Adrenal gland (tissue), 12 donors: Measurements from ENCODE around the gene UBXN11. TPM values are rescaled to one million over a fixed set of nuclear protein-coding genes. Genes with fewer than 3 reads are reported as not detected.

Experiments used
- DNase-seq, 7 donors: peaks; one replicate each; pipeline ENCODE4 v3.0.0-alpha.2; 2019 to 2020
- H3K27ac ChIP-seq, 5 donors: fragments of 200-600 bp; sonication (generic) in 4 of 5; 1 replicate in 3 of 5; 2 replicates in 2 of 5; pipeline versions ENCODE4 v1.5.1 to v1.8.0; 2016 to 2020; ENCODE audit warnings: mild to moderate bottlenecking in 1 of 5
- H3K27me3 ChIP-seq: fragments of 200-600 bp; 2 replicates; pipeline ENCODE4 v1.8.0; 2021
- H3K36me3 ChIP-seq, 2 donors: fragments of 200-600 bp; replicated peaks in 1 of 2; 1 replicate in 1 of 2; 2 replicates in 1 of 2; pipeline versions ENCODE4 v1.5.1 to v1.8.0; 2018 to 2022
- H3K4me1 ChIP-seq, 2 donors: fragments of 200-600 bp; replicated peaks in 1 of 2; 1 replicate in 1 of 2; 2 replicates in 1 of 2; pipeline versions ENCODE4 v1.5.1 to v1.8.0; 2018 to 2021
- H3K4me3 ChIP-seq, 4 donors: fragments of 200-600 bp; sonication (generic) in 3 of 4; one replicate each; pipeline ENCODE4 v1.5.1; 2016 to 2018
- H3K9me3 ChIP-seq, 3 donors: fragments of 200-600 bp; sonication (generic) in 1 of 3; replicated peaks in 1 of 3; 1 replicate in 2 of 3; 2 replicates in 1 of 3; pipeline versions ENCODE4 v1.5.1 to v1.8.0; 2016 to 2021
- POLR2A ChIP-seq, 2 donors: fragments of 450-650 bp; IDR thresholded peaks; one replicate each; pipeline ENCODE4 v1.6.1; 2017; ENCODE audit warnings: antibody characterized with exemption in 2 of 2, mild to moderate bottlenecking in 2 of 2, moderate library complexity in 1 of 2
- WGBS, 4 donors: extraction: QIAGEN DNeasy Blood & Tissue Kit in 2 of 4; methylation state at CpG; one replicate each; pipeline versions ENCODE4 v1.1.5 to v1.1.7; 2013 to 2017; 5-methylcytosine and 5-hydroxymethylcytosine counted together
- intact Hi-C, 2 donors: fragments of 100-400 bp; cut with DNase I; formaldehyde crosslinking; loops; one replicate each; pipeline versions ENCODE4 v1.14.1 to v1.15.0; 2022 to 2023
- polyA plus RNA-seq, 3 donors: library from polyadenylated mRNA; stranded (reverse); fragments of 200-250 nt in 2 of 3; fragments of 350-450 nt in 1 of 3; fragmentation: Illumina TruSeq in 1 of 3; extraction: RNeasy Lipid Tissue Mini Kit (QIAGEN cat#74804) in 1 of 3; gene quantifications; one replicate each; pipeline ENCODE4 v1.2.3, GENCODE V29; 2013 to 2014
- total RNA-seq, 9 donors: library from RNA; depleted of rRNA in 4 of 9; stranded (reverse); fragments of >200 nt in 4 of 9; fragments of 120-200 nt in 1 of 9; fragmentation: NEBNext Ultra II Directional in 1 of 9; extraction: Animal tissue kit (Norgen Biotek cat#: 25700) in 1 of 9; gene quantifications; one replicate each; pipeline versions ENCODE4 v1.1.0 to v1.2.4, GENCODE V29; 2013 to 2023
- TF ChIP-seq, protein P1 (sequence below), 6 experiments: fragments of 450-650 bp in 4 of 6; fragments of 200-600 bp in 2 of 6; sonication (generic) in 1 of 6; IDR thresholded peaks; 1 replicate in 5 of 6; 2 replicates in 1 of 6; pipeline versions ENCODE4 v1.5.1 to v1.8.0; 2016 to 2021; ENCODE audit warnings: antibody characterized with exemption in 6 of 6, mild to moderate bottlenecking in 2 of 6, moderate library complexity in 1 of 6
- donor health status: healthy with polysubstance abuse.
- donor health status: Bipolar disorder and iron deficiency.
- donor health status: DM: yes; HTN: yes; CAD: no.
- donor health status: DM: no; HTN: no; CAD: no.
- donor health status: DM: no; HTN: no; CAD: no.
- donor health status: DM: yes; HTN: yes; CAD: no.

UBXN11 gene
- total and polyA plus RNA-seq, 12 donors, result 5.3 to 154 (median 13.7) TPM

DNA sequence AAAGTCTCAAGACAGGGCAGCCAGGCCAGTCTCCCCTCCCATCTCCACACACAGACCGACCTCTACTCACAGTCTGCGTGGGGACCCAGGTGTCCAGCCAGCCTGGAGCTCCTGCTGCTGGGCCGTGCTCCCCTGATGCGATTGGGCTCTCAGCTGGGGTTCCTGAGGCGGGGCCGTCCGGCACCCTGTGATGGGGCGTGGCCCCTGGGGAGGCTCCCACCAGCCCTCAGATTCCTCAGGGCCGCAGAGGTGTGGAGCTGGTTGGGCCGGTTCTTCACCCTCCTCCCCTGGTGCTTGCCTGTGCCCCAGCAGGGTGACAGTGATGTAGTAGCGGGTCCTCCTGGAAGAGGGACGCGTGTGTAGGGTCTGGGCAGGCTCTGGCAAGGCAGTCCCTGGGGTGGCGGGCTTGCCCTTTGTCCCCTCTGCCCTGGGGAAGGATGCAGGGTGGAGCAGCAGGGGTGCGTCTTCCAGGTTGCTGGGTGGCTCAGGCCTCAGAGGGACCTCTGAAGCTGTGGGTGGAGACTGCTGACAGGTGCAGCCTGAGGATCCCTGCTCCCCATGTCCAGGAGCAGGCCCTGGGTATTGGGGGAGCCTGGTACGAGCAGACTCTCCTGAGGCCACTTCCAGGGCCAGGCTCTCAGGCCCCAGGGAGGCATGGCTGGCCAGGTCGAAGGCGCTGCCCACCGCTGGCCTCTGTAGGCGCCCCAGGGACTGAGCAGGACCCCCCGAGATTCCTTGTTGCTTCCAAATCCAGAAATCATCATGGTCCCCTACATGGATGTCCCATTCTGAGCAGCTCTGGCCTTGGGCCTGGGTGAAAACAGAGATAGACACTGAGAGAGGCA is 47.8 kb upstream of the UBXN11 start, which contains the start of gene CRYBG2:
Gene CRYBG2, minus strand, starts transcription at position 155 of the 845 bp plus-strand sequence. CDS start 7,473 bp downstream, outside the sequence.
- no peak for DNase-seq
- Histone ChIP-seq H3K4me1 (no peaks in the 10 kb centered on the region), H3K36me3 (no peaks in the 10 kb centered on the region), H3K4me3 (no peak within 1 kb of the TSS), H3K27me3 (peaks cover 13% of the 10 kb centered on the region), H3K9me3 (no peaks in the 10 kb centered on the region), H3K27ac (no peak within 1 kb of the TSS)
- WGBS, 4 donors, result 71 to 90% (median 84%) methylated on average over 8 to 21 of the region's 21 CpGs
- intact Hi-C loops, result no loop called here
- TF ChIP-seq, protein P1, sequence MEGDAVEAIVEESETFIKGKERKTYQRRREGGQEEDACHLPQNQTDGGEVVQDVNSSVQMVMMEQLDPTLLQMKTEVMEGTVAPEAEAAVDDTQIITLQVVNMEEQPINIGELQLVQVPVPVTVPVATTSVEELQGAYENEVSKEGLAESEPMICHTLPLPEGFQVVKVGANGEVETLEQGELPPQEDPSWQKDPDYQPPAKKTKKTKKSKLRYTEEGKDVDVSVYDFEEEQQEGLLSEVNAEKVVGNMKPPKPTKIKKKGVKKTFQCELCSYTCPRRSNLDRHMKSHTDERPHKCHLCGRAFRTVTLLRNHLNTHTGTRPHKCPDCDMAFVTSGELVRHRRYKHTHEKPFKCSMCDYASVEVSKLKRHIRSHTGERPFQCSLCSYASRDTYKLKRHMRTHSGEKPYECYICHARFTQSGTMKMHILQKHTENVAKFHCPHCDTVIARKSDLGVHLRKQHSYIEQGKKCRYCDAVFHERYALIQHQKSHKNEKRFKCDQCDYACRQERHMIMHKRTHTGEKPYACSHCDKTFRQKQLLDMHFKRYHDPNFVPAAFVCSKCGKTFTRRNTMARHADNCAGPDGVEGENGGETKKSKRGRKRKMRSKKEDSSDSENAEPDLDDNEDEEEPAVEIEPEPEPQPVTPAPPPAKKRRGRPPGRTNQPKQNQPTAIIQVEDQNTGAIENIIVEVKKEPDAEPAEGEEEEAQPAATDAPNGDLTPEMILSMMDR (IDR thresholded peaks at IDR 0.05), result no peak
- TF ChIP-seq POLR2A (IDR thresholded peaks at IDR 0.05), result no peak

DNA sequence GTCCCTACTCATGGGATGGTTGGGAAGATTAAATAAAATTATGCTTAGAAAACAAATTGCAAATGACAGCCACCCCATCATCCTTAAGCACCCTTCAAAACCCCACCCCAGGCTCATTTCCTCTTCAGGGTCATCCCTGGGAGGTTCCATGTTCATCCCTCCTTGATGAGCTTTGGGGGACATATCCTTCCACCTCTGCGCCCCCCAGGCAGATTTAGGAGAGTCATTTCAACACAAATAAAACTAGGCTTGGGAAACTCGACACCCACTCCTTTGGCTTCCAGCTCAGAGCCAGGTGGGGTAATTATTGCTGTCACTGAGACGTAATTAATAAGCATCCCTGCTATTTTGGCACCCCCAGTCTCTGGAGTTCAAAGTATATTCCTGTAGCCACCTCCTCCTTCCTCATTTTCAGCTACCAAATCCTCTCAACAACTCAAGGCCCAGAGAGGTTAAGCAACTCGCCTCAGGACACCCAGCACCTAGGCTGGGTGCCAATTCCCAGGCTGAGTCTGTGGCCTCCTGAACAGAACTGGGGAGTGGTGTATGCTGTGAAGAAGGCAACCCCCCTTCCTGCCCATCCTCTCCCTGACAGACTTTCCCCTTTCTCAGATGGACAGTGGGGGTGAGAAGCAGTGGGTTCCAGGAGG is 46.9 kb upstream of the UBXN11 start:
- Histone ChIP-seq H3K27me3 (peaks cover 6% of the 10 kb centered on the region), H3K36me3 (no peaks in the 10 kb centered on the region), H3K4me1 (no peaks in the 10 kb centered on the region), H3K27ac (no peak overlapping the region), H3K4me3 (no peak overlapping the region), H3K9me3 (no peaks in the 10 kb centered on the region)
- DNase-seq, result no peak
- whole genome bisulfite sequencing, 4 donors, result 69 to 86% (median 78%) methylated on average over 4 of the region's 4 CpGs
- no peak for TF ChIP-seq POLR2A (IDR thresholded peaks at IDR 0.05)
- TF ChIP-seq, protein P1 (IDR thresholded peaks at IDR 0.05), result no peak
- intact Hi-C loops, result no loop called here

DNA sequence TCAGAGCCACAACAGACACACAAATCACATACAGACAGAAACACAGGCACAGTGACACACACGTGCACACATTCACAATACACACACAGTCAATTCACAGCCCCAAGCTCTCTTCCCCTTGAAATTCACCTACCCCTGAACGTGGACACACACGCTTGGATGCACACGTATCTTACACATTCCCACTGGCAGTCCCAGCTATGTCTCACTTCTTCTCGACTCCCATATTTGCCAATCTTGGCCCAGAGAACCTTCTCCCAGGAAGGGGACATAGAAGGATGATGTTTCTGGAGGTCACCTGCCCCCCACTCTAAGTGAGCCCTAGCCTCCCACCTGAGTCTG is 45.9 kb upstream of the UBXN11 start:
- intact Hi-C loops, result no loop called here
- DNase-seq, result no peak
- Histone ChIP-seq H3K9me3 (no peaks in the 10 kb centered on the region), H3K27ac (no peak overlapping the region), H3K4me3 (no peak overlapping the region), H3K36me3 (no peaks in the 10 kb centered on the region), H3K27me3 (peaks cover 6% of the 10 kb centered on the region), H3K4me1 (no peaks in the 10 kb centered on the region)
- WGBS, 4 donors, result 83 to 90% (median 86%) methylated on average over 5 of the region's 5 CpGs
- no peak for TF ChIP-seq POLR2A (IDR thresholded peaks at IDR 0.05)

DNA sequence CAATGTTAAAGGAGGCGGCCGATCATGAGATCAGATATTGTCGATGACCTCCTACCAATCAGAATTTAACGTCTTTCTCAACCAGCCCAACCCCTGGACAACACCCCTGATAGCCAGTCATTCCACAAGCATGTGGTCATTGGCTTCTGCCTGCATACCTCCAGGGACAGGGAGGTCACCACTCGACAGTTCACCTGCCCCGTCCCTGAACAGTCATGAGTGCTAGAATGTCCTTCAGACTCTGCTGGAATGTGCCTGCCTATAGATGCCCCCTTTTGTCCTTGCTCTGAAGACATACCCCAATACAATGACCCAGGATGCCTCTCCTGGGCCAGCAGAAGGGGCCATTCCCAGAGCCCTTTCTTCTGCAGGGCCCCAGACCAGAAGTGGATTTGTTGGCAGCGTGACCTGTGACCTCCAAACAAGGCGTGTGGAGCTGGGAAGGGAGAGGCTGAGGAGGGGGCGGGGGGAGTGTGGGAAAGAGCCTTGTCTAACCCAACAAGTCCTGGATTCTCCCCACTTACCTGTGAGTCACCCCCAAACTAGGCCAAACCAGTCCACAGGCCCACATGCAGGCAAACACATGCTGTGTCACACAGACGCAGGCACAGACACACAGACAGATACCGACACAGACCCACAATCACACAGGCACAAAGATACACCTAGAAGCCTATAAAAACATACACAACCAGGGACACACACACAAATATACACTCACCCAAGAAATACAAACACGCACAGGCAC is 45.3 kb upstream of the UBXN11 start:
- no peak overlapping the region for H3K27ac ChIP-seq
- no peak for TF ChIP-seq POLR2A (IDR thresholded peaks at IDR 0.05)
- TF ChIP-seq, protein P1 (IDR thresholded peaks at IDR 0.05), result no peak
- intact Hi-C loops, result no loop called here
- H3K9me3 ChIP-seq, result no peaks in the 10 kb centered on the region
- H3K4me1 ChIP-seq, result no peaks in the 10 kb centered on the region
- no peak overlapping the region for H3K4me3 ChIP-seq
- H3K27me3 ChIP-seq, result peaks cover 6% of the 10 kb centered on the region
- DNase-seq, result no peak
- 84 to 89% (median 86%) methylated on average over 12 of the region's 12 CpGs for WGBS, 4 donors
- no peaks in the 10 kb centered on the region for H3K36me3 ChIP-seq
